Stimulated activated CD4-positive, alpha-beta T cell treated with anti-CD3 and anti-CD28 coated beads, Interleukin-12 subunit alpha, Interleukin-12 subunit beta, amount 100 ng/mL, for 4 hours (primary cell): Measurements from ENCODE around the gene PICK1.

Source experiments
- DNase-seq: peaks from one replicate; pipeline ENCODE4 v3.0.0-alpha.2; 2020

Gene PICK1

GRCh38 chr22:38056969-38057891 lies at the start of gene PICK1:
Gene PICK1 (plus strand): TSS chr22:38057404. CDS start chr22:38057810, 406 bp downstream.
- DNase-seq, result peak; percentile 77

GRCh38 chr22:38009000-38009806 lies 48.0 kb upstream of the PICK1 start:
- no peak for DNase-seq

- no peak for DNase-seq
These were observed 44.6 kb upstream of the PICK1 start for GRCh38 chr22:38012604-38013072.

- no peak for DNase-seq
These were observed 43.1 kb upstream of the PICK1 start for GRCh38 chr22:38014083-38014482.

GRCh38 chr22:38016182-38017151 lies 40.7 kb upstream of the PICK1 start:
- no peak for DNase-seq

- DNase-seq, result no peak
These were observed 39.8 kb upstream of the PICK1 start for GRCh38 chr22:38017272-38017920.

GRCh38 chr22:38017939-38018885 lies 39.0 kb upstream of the PICK1 start:
- no peak for DNase-seq

GRCh38 chr22:38018938-38019827 lies 38.0 kb upstream of the PICK1 start:
- DNase-seq, result no peak

GRCh38 chr22:38021206-38021605 lies 36.0 kb upstream of the PICK1 start:
- DNase-seq, result no peak

GRCh38 chr22:38023045-38023444 lies 34.2 kb upstream of the PICK1 start:
- no peak for DNase-seq

- no peak for DNase-seq
These were observed 31.7 kb upstream of the PICK1 start for GRCh38 chr22:38025514-38025913.

- no peak for DNase-seq
These were observed 30.8 kb upstream of the PICK1 start for GRCh38 chr22:38026130-38027111.

- no peak for DNase-seq
These were observed 29.7 kb upstream of the PICK1 start for GRCh38 chr22:38027487-38027886.

- DNase-seq, result no peak
These were observed 28.7 kb upstream of the PICK1 start for GRCh38 chr22:38028344-38029130.

GRCh38 chr22:38029370-38029769 lies 27.8 kb upstream of the PICK1 start:
- DNase-seq, result no peak

GRCh38 chr22:38029901-38030300 lies 27.3 kb upstream of the PICK1 start:
- DNase-seq, result no peak

GRCh38 chr22:38030311-38031133 lies 26.7 kb upstream of the PICK1 start:
- no peak for DNase-seq
